Keratinocyte (primary cell): ENCODE results near the gene CNGA2. TPM values are rescaled to one million over a fixed set of nuclear protein-coding genes. Genes with fewer than 3 reads are reported as not detected.

Source experiments
- DNase-seq: peaks from one replicate; pipeline ENCODE4 v3.0.0-alpha.2; 2011; ENCODE audit warnings: low read depth, missing footprints, low spot score
- FAIRE-seq: peaks from 2 replicates; lab custom pipeline; 2011; peaks lifted over from hg19 to GRCh38; lab: Jason Lieb, UNC
- H2AFZ ChIP-seq: 2 replicates; pipeline ENCODE4 v1.6.0; 2012; ENCODE audit warnings: low read length, control low read depth, inconsistent platforms; ENCODE audit not compliant: control insufficient read depth
- H3K27ac ChIP-seq: 2 replicates; pipeline ENCODE4 v1.5.1; 2011; ENCODE audit warnings: low read length; ENCODE audit not compliant: control insufficient read depth, insufficient read depth
- H3K27me3 ChIP-seq: 3 replicates; pipeline ENCODE4 v1.6.0; 2011; ENCODE audit warnings: low read length; ENCODE audit not compliant: control insufficient read depth, insufficient read depth; ENCODE audit errors: extremely low read depth
- H3K36me3 ChIP-seq, 2 experiments: 2 replicates in 1 of 2; 3 replicates in 1 of 2; pipeline ENCODE4 v1.5.1; 2011; ENCODE audit warnings: low read length in 2 of 2, mild to moderate bottlenecking in 1 of 2; ENCODE audit not compliant: control insufficient read depth in 2 of 2, insufficient read depth in 2 of 2; ENCODE audit errors: extremely low read depth in 1 of 2
- H3K4me1 ChIP-seq: 3 replicates; pipeline ENCODE4 v1.5.1; 2011; ENCODE audit warnings: low read length; ENCODE audit not compliant: control insufficient read depth, insufficient read depth; ENCODE audit errors: extremely low read depth
- H3K4me2 ChIP-seq: 3 replicates; pipeline ENCODE4 v1.6.0; 2011; ENCODE audit warnings: low read depth, low read length; ENCODE audit not compliant: control insufficient read depth, insufficient read depth; ENCODE audit errors: extremely low read depth
- H3K4me3 ChIP-seq, 3 experiments: fragments of 200-600 bp in 1 of 3; sonication (generic) in 1 of 3; 2 replicates in 2 of 3; 3 replicates in 1 of 3; pipeline ENCODE4 v1.5.1; 2011 to 2016; ENCODE audit warnings: low read length in 3 of 3, mild to moderate bottlenecking in 3 of 3, control low read depth in 2 of 3, inconsistent platforms in 1 of 3, low read depth in 1 of 3, mixed read lengths in 1 of 3, mixed run types in 1 of 3, moderate library complexity in 1 of 3; ENCODE audit not compliant: control insufficient read depth in 2 of 3, insufficient read depth in 2 of 3; ENCODE audit errors: extremely low read depth in 1 of 3
- H3K79me2 ChIP-seq: 2 replicates; pipeline ENCODE4 v1.6.0; 2012; ENCODE audit warnings: low read length; ENCODE audit not compliant: control insufficient read depth, insufficient read depth
- H3K9ac ChIP-seq: 3 replicates; pipeline ENCODE4 v1.6.0; 2011; ENCODE audit warnings: low read length; ENCODE audit not compliant: control insufficient read depth, insufficient read depth; ENCODE audit errors: extremely low read depth
- H3K9me1 ChIP-seq: 3 replicates; pipeline ENCODE4 v1.6.0; 2011; ENCODE audit warnings: low read length; ENCODE audit not compliant: control insufficient read depth, insufficient read depth; ENCODE audit errors: extremely low read depth
- H3K9me3 ChIP-seq: 2 replicates; pipeline ENCODE4 v1.5.1; 2012; ENCODE audit warnings: low read depth, low read length; ENCODE audit not compliant: control insufficient read depth
- H4K20me1 ChIP-seq: 3 replicates; pipeline ENCODE4 v1.6.0; 2011; ENCODE audit warnings: low read length; ENCODE audit not compliant: control insufficient read depth, insufficient read depth; ENCODE audit errors: extremely low read depth
- EZH2 ChIP-seq: IDR thresholded peaks from one replicate; pipeline ENCODE4 v1.6.1; 2012; ENCODE audit warnings: inconsistent platforms, mild to moderate bottlenecking, low read length, moderate library complexity
- dilution Hi-C: fragments of 300-500 bp; cut with MboI; formaldehyde crosslinking; loops from one replicate; pipeline ENCODE4 v1.7.0; 2020; ENCODE audit warnings: low sequenced_read_pairs; ENCODE audit not compliant: extremely low pct_ligation_motif_present
- polyA plus RNA-seq, 5 experiments: library from polyadenylated mRNA; depleted of rRNA in 3 of 5; stranded (reverse) in 3 of 5; stranded (forward) in 1 of 5; unstranded in 1 of 5; fragments of >200 nt; gene quantifications; 1 replicate in 1 of 5; 2 replicates in 3 of 5; 3 replicates in 1 of 5; pipeline versions ENCODE4 v1.2.1 to v1.2.3, GENCODE V29; 2011 to 2012; ENCODE audit warnings: missing spikeins in 2 of 5, low read depth in 1 of 5, low replicate concordance in 1 of 5
- TF ChIP-seq, protein P1 (sequence below), 3 experiments: IDR thresholded peaks in 1 of 3; conservative IDR thresholded peaks in 1 of 3; optimal IDR thresholded peaks in 1 of 3; 2 replicates in 2 of 3; 3 replicates in 1 of 3; pipeline versions ENCODE3 to v1.5.1; 2011; ENCODE audit warnings: low read length in 3 of 3, mild to moderate bottlenecking in 3 of 3, moderate library complexity in 2 of 3, control low read depth in 1 of 3, inconsistent platforms in 1 of 3; ENCODE audit not compliant: insufficient read depth in 2 of 3; ENCODE audit errors: extremely low read depth in 1 of 3

Gene CNGA2
- polyA plus RNA-seq, 1 donor (not counting 4 experiments of a cell fraction or from before 2014, with no cell fraction given) = not detected

DNA sequence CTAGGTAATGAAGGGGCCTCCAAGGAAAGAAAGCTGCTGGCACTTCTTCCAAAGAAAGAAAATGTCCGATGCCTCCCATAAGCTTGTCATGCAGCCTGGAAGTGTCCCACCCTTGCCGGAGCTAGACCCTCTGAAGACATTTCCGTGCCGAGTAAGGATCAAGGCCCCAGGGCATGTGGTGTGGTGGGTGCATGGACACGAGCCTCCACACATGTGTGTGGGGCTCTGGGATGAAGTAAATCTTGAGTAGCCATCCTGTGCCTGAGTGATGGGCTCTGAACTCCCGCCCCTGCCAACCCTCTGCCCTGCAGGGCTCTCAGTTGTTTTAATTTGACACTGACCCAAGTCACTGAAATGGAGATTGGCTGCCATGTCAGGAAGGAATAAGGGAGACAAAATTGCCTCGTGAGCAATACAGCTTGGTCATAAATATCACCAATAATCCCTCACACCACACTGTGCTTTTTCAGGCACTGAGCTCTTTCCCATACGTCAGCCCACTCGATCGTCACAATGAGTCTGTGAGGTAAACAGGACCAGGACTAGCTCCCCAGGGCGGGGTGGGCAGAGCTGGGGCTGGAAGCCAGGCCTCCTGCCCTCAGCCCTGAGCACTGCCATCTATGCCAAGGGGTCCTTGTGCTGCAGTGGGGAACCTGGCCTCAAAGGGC is 24.6 kb downstream of the CNGA2 start:
- Histone ChIP-seq H3K4me3 (no peak overlapping the region), H3K9me3 (peaks cover 2% of the 10 kb centered on the region), H3K9me1 (no peaks in the 10 kb centered on the region), H3K27ac (no peak overlapping the region), H3K27me3 (no peaks in the 10 kb centered on the region), H3K4me2 (no peak overlapping the region), H4K20me1 (no peaks in the 10 kb centered on the region), H2AFZ (no peak overlapping the region), H3K4me1 (no peaks in the 10 kb centered on the region), H3K36me3 (no peaks in the 10 kb centered on the region), H3K79me2 (no peaks in the 10 kb centered on the region), H3K9ac (no peak overlapping the region)
- TF ChIP-seq EZH2 = no peak
- TF ChIP-seq, protein P1, sequence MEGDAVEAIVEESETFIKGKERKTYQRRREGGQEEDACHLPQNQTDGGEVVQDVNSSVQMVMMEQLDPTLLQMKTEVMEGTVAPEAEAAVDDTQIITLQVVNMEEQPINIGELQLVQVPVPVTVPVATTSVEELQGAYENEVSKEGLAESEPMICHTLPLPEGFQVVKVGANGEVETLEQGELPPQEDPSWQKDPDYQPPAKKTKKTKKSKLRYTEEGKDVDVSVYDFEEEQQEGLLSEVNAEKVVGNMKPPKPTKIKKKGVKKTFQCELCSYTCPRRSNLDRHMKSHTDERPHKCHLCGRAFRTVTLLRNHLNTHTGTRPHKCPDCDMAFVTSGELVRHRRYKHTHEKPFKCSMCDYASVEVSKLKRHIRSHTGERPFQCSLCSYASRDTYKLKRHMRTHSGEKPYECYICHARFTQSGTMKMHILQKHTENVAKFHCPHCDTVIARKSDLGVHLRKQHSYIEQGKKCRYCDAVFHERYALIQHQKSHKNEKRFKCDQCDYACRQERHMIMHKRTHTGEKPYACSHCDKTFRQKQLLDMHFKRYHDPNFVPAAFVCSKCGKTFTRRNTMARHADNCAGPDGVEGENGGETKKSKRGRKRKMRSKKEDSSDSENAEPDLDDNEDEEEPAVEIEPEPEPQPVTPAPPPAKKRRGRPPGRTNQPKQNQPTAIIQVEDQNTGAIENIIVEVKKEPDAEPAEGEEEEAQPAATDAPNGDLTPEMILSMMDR (optimal IDR thresholded peaks at IDR 0.05 in 1 of 3, IDR thresholded peaks at IDR 0.05 in 1 of 3, conservative IDR thresholded peaks at IDR 0.05 in 1 of 3; ENCODE audit: extremely low read depth in 1 of 3, insufficient read depth in 2 of 3, low read length in 3 of 3) = no peak
- dilution Hi-C loops = no loop called here
- DNase-seq = no peak
- FAIRE-seq = no peak

DNA sequence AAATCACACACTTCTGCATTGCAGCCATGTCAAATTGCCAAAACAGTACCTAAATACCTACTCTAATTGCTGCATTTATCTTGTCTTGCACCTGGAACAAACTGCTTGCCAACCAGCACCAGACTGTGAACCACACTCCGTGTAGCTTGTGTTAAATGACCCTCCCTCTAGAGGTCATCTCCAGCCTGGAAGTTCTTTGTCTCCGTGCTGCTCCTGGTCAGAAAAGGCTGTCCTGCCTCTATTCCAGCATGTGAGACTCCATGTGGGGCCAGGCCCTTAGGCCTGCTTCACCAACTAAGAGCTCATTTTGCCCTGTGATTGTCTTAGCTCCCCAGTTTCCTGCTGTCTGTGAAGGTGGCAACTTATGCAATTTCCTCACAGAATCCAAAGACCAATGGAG is 28.3 kb downstream of the CNGA2 start:
- dilution Hi-C loops = no loop called here
- Histone ChIP-seq H3K9ac (no peak overlapping the region), H3K4me3 (no peak overlapping the region), H4K20me1 (no peaks in the 10 kb centered on the region), H3K79me2 (no peaks in the 10 kb centered on the region), H3K27me3 (no peaks in the 10 kb centered on the region), H3K4me2 (no peak overlapping the region), H3K9me3 (no peaks in the 10 kb centered on the region), H3K4me1 (no peaks in the 10 kb centered on the region), H2AFZ (no peak overlapping the region), H3K36me3 (no peaks in the 10 kb centered on the region), H3K27ac (no peak overlapping the region), H3K9me1 (no peaks in the 10 kb centered on the region)
- FAIRE-seq = no peak
- no peak for DNase-seq
- TF ChIP-seq, protein P1 (optimal IDR thresholded peaks at IDR 0.05 in 1 of 3, IDR thresholded peaks at IDR 0.05 in 1 of 3, conservative IDR thresholded peaks at IDR 0.05 in 1 of 3; ENCODE audit: extremely low read depth in 1 of 3, insufficient read depth in 2 of 3, low read length in 3 of 3) = no peak
